Mesodermal cell (in vitro differentiated cells): ENCODE measurements around the gene ANKS6.

Experiments used
- H3K27ac ChIP-seq: 2 replicates; pipeline ENCODE4 v1.7.0; 2013; ENCODE audit warnings: mild to moderate bottlenecking, low read depth, low read length, moderate library complexity; ENCODE audit not compliant: severe bottlenecking
- H3K36me3 ChIP-seq: 2 replicates; pipeline ENCODE4 v1.7.1; 2013; ENCODE audit warnings: mild to moderate bottlenecking, low read length, moderate library complexity; ENCODE audit not compliant: control insufficient read depth, insufficient read depth
- H3K4me1 ChIP-seq: one replicate; pipeline ENCODE4 v1.7.1; 2013; ENCODE audit warnings: mild to moderate bottlenecking, low read length; ENCODE audit not compliant: insufficient read depth, control insufficient read depth, poor library complexity, severe bottlenecking
- H3K4me3 ChIP-seq: 2 replicates; pipeline ENCODE4 v1.7.0; 2013; ENCODE audit warnings: low read length, control low read depth, mild to moderate bottlenecking; ENCODE audit not compliant: insufficient read depth, poor library complexity, severe bottlenecking; ENCODE audit errors: extremely low read depth
- H3K9me3 ChIP-seq: 2 replicates; pipeline ENCODE4 v1.7.1; 2013; ENCODE audit warnings: mild to moderate bottlenecking, low read length, moderate library complexity; ENCODE audit not compliant: control insufficient read depth
- WGBS, 2 experiments: methylation state at CpG; one replicate each; pipeline ENCODE4 v1.1.5; 2013; ENCODE audit warnings: missing lambda C conversion rate in 2 of 2; ENCODE audit not compliant: insufficient coverage in 2 of 2; 5-methylcytosine and 5-hydroxymethylcytosine counted together

Gene ANKS6

DNA sequence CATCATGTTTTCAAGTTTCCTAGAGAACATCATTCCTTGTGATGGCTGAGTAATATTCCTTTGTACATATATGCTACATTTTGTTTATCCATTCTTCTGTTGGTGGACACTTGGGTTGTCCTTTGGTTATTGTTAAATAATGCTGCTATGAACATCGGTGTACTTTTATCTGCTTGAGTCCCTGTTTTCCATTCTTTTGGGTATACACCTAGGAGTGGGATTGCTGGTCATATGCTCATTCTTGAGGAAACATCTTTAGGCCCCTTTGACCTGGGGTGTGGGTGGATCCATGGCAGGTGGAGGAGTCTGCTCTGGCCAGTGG is 36.4 kb upstream of the ANKS6 start:
- no peaks in the 10 kb centered on the region for H3K9me3 ChIP-seq
- 86 to 100% methylated on average over 1 of the region's 1 CpG for WGBS, 2 experiments

GRCh38 chr9:98831696-98832095 is 35.3 kb upstream of the ANKS6 start:
- no peaks in the 10 kb centered on the region for H3K9me3 ChIP-seq
- 90 to 92% methylated on average over 13 to 14 of the region's 16 CpGs for WGBS, 2 experiments
- H3K27ac ChIP-seq = no peak overlapping the region
- H3K4me1 ChIP-seq = no peaks in the 10 kb centered on the region
- H3K36me3 ChIP-seq = no peaks in the 10 kb centered on the region
- H3K4me3 ChIP-seq = no peak overlapping the region

More for the DNA sequence above, 36.4 kb upstream of the ANKS6 start:
- Histone ChIP-seq H3K27ac (no peak overlapping the region), H3K36me3 (no peaks in the 10 kb centered on the region), H3K4me3 (no peak overlapping the region), H3K4me1 (no peaks in the 10 kb centered on the region)

DNA sequence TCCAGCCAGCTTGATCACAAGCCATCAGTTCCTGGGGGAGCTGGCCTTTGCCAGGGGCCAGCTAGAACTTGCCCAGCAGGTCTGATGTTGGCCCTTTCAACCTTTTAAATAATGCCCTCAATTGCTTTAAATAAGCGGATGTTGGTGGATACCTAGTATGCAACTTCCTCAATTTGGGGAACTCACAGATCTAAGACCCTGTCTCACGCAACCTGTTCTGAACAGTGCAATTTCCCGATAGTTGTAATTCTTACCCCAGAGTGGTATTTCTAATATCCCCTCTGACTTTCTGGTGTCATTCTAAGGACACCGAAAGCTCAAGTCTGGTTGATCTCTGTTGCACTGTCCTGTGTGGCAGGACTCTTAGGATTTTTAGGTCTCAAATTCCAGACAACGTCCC is 34.2 kb upstream of the ANKS6 start:
- 96 to 97% methylated on average over 4 to 5 of the region's 5 CpGs for WGBS, 2 experiments
- no peaks in the 10 kb centered on the region for H3K36me3 ChIP-seq
- H3K9me3 ChIP-seq = no peaks in the 10 kb centered on the region
- H3K4me1 ChIP-seq = no peaks in the 10 kb centered on the region
- H3K27ac ChIP-seq = no peak overlapping the region
- H3K4me3 ChIP-seq = no peak overlapping the region

GRCh38 chr9:98829766-98830165 is 33.4 kb upstream of the ANKS6 start:
- 67 to 90% methylated on average over 2 to 3 of the region's 5 CpGs for WGBS, 2 experiments
- Histone ChIP-seq H3K36me3 (no peaks in the 10 kb centered on the region), H3K27ac (no peak overlapping the region), H3K4me1 (no peaks in the 10 kb centered on the region), H3K4me3 (no peak overlapping the region), H3K9me3 (no peaks in the 10 kb centered on the region)

GRCh38 chr9:98826716-98827115 is 30.4 kb upstream of the ANKS6 start:
- no peak overlapping the region for H3K27ac ChIP-seq
- no peaks in the 10 kb centered on the region for H3K9me3 ChIP-seq
- no peak overlapping the region for H3K4me3 ChIP-seq
- WGBS, 2 experiments = 94 to 98% methylated on average over 12 to 18 of the region's 20 CpGs
- no peaks in the 10 kb centered on the region for H3K36me3 ChIP-seq
- no peaks in the 10 kb centered on the region for H3K4me1 ChIP-seq

DNA sequence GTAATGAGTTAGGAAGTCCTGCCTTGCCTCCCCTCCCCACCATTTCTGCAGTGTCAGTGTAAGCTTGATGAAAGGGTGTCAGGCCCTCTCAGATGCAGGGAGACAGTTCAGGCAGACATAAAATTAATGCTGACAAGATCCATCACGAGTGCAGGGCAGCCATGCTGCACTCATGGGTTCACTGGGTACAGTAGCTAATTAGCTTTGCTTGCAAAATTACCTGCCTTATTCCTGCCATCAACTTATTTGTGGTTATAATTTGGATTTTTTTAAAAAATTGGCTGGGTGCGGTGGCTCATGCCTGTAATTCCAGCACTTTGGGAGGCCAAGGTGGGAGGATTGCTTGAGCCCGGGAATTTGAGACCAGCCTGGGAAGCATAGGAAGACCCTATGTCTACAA is 29.1 kb upstream of the ANKS6 start:
- Histone ChIP-seq H3K9me3 (no peaks in the 10 kb centered on the region), H3K4me3 (no peak overlapping the region), H3K36me3 (no peaks in the 10 kb centered on the region), H3K4me1 (no peaks in the 10 kb centered on the region), H3K27ac (no peak overlapping the region)
- 83 to 95% methylated on average over 2 to 3 of the region's 3 CpGs for WGBS, 2 experiments

GRCh38 chr9:98823666-98824334 is 27.4 kb upstream of the ANKS6 start:
- WGBS, 2 experiments = 83 to 89% methylated on average over 2 to 3 of the region's 3 CpGs
- no peaks in the 10 kb centered on the region for H3K9me3 ChIP-seq
- H3K36me3 ChIP-seq = no peaks in the 10 kb centered on the region
- H3K27ac ChIP-seq = no peak overlapping the region
- no peaks in the 10 kb centered on the region for H3K4me1 ChIP-seq
- no peak overlapping the region for H3K4me3 ChIP-seq

GRCh38 chr9:98822661-98823060 is 26.3 kb upstream of the ANKS6 start:
- Histone ChIP-seq H3K9me3 (no peaks in the 10 kb centered on the region), H3K4me1 (no peaks in the 10 kb centered on the region), H3K4me3 (no peak overlapping the region), H3K36me3 (no peaks in the 10 kb centered on the region), H3K27ac (no peak overlapping the region)
- WGBS, 2 experiments = 89 to 91% methylated on average over 3 to 4 of the region's 6 CpGs

DNA sequence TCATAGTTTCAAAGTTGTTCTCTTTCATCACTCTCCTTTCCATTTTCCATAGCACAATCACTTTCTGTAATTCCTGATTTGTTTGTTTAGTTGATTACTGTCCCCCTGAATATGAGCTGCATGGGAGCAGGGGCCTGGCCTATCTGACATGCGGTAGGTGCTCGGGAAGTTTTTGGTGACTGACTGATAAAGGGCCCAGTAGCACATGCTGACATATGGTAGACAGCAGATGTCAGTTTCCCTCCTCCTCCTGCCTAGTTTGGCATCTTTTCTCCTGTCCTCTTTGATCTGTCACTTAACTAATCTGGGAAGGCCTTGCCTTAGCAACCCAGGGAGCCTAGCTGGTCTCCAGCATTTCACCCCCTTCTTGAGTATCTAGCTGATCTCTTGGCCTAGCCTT is 25.5 kb upstream of the ANKS6 start:
- no peaks in the 10 kb centered on the region for H3K9me3 ChIP-seq
- H3K4me1 ChIP-seq = no peaks in the 10 kb centered on the region
- H3K27ac ChIP-seq = no peak overlapping the region
- H3K36me3 ChIP-seq = no peaks in the 10 kb centered on the region
- H3K4me3 ChIP-seq = no peak overlapping the region
- WGBS, 2 experiments = 80 to 84% methylated on average over 1 to 2 of the region's 2 CpGs

- WGBS, 2 experiments = 86 to 89% methylated on average over 1 to 2 of the region's 3 CpGs
- Histone ChIP-seq H3K9me3 (no peaks in the 10 kb centered on the region), H3K36me3 (no peaks in the 10 kb centered on the region), H3K4me3 (no peak overlapping the region), H3K27ac (no peak overlapping the region), H3K4me1 (no peaks in the 10 kb centered on the region)
Measured at GRCh38 chr9:98819231-98819630, 22.9 kb upstream of the ANKS6 start.

GRCh38 chr9:98818764-98819163 is 22.4 kb upstream of the ANKS6 start:
- Histone ChIP-seq H3K36me3 (no peaks in the 10 kb centered on the region), H3K27ac (no peak overlapping the region), H3K4me1 (no peaks in the 10 kb centered on the region), H3K4me3 (no peak overlapping the region), H3K9me3 (no peaks in the 10 kb centered on the region)
- 100% methylated on average over 1 of the region's 2 CpGs; no CpG with 5 or more reads in 1 of the 2 experiments for WGBS, 2 experiments
